ENCODE results near the gene CELF3.

DNA sequence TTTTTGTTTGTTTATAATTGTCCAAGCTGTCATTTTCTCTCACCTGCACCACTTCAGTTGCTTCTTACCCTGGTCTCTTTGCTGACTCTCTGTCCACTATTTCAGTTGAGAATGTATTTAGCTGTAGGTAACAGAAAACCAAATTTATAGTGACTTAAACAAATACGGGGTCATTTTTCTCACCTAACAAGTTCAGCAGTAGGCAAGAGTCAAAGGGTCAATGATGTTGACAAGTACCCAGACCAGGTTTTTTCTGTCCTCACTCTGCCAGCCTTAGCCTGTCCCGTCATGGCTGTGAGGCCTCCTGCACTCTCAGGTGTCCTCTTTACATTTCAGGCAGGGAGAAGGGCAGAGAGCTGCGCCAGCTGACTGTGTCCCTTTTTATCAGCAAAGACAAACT, 16.5 kb upstream of the CELF3 start:
- TF ChIP-seq CTCF (conservative IDR thresholded peaks at IDR 0.05; ENCODE audit: low read depth, low read length) (no peak), RFX5 (IDR thresholded peaks at IDR 0.05; ENCODE audit: low read depth, low read length) (no peak), MAFK (IDR thresholded peaks at IDR 0.05; ENCODE audit: low read depth, low read length) (no peak), MAZ (IDR thresholded peaks at IDR 0.05; ENCODE audit: borderline replicate concordance, low read depth, low read length) (no peak), CHD1 (IDR thresholded peaks at IDR 0.05; ENCODE audit: low read depth, low read length) (no peak), POLR2A (IDR thresholded peaks at IDR 0.05; ENCODE audit: low read depth, low read length) (no peak), FOS (IDR thresholded peaks at IDR 0.05; ENCODE audit: low read depth, low read length) (no peak)
